ENCODE measurements around the gene RFX6. TPM values are rescaled to one million over a fixed set of nuclear protein-coding genes. Genes with fewer than 3 reads are reported as not detected.

Gene RFX6
- total and polyA plus RNA-seq, 12 donors: not detected

DNA sequence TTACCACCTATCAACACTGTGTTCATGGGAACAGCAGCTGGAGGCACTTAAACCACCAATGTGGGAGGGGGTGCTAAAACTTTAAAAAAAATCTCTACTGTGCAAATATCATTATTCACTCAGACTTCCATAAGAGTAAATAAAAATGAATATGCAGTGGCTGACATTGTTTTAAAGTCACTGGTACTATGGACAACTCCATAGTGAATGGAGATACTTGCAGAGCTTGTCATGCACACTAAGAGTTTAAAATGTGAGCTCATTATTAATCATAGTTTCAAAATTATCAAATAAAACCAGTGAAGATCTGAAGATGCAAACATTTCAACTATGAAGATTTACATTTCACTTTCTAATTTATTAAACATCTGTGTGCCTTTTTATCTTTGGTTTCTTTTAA is 54.4 kb downstream of the RFX6 start:
- no peak for TF ChIP-seq CTCF (IDR thresholded peaks at IDR 0.05)
- Histone ChIP-seq H3K4me1 (no peaks in the 10 kb centered on the region), H3K36me3 (no peaks in the 10 kb centered on the region), H3K27ac (no peak overlapping the region), H3K27me3 (peaks cover 0 to 4% (median 0%) of the 10 kb centered on the region in 7 donors), H3K9me3 (no peaks in the 10 kb centered on the region), H3K4me3 (no peak overlapping the region)
- intact Hi-C loops (cut with DNase I): no loop called here
- DNase-seq (no peak), ATAC-seq (no peak)

DNA sequence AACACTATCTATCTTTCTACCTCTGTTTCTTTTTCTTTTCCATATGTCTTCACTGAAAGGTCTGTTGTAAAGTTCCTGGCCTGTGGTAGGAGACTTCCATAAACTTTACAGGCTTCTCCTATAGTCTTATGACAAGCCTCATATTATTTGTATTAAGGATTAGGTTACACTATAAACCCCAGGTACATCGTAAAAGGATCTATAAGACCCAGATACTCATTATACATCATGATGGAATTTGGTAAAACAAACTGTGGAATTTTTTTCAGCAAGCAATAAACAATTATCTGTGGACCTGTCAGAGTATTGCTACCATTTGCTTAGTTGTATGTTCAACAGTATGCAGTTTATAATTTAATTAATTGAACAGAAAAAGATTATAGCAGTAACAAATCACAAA is 55.5 kb downstream of the RFX6 start:
- intact Hi-C loops (cut with DNase I): no loop called here
- no peak for DNase-seq

DNA sequence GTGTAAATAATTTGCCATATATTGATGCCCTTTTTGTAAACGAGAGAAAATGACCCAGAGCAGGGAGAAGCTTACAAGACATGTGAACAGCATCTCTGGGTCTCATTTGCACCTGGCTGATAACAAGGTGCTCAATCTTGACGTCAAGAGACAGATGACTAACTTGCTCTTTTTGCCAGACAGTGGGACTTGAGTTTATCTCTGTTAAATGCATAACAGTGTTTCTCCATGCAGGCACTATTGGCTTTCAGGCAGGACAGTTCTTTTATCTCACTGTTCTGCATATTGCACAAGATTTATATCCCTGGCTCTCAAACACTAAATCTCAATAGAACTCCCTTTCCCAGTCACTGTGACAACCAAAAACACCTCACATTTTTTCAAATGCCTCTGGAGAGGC is 56.4 kb downstream of the RFX6 start:
- no peaks in the 10 kb centered on the region for H3K36me3 ChIP-seq
- WGBS, 2 donors: 20 to 23% methylated on average over 2 of the region's 2 CpGs
- no peaks in the 10 kb centered on the region for H3K9me3 ChIP-seq
- H3K4me3 ChIP-seq: no peak overlapping the region
- ATAC-seq (no peak), DNase-seq (no peak)
- intact Hi-C loops (cut with DNase I): no loop called here
- TF ChIP-seq CTCF (IDR thresholded peaks at IDR 0.05): no peak
- peaks cover 0 to 4% (median 0%) of the 10 kb centered on the region in 7 donors for H3K27me3 ChIP-seq
- no peak overlapping the region for H3K27ac ChIP-seq
- no peaks in the 10 kb centered on the region for H3K4me1 ChIP-seq

More for the DNA sequence above, 55.5 kb downstream of the RFX6 start:
- Histone ChIP-seq H3K27ac (no peak overlapping the region), H3K4me1 (no peaks in the 10 kb centered on the region), H3K27me3 (peaks cover 0 to 4% (median 0%) of the 10 kb centered on the region in 7 donors), H3K9me3 (no peaks in the 10 kb centered on the region), H3K36me3 (no peaks in the 10 kb centered on the region), H3K4me3 (no peak overlapping the region)
- TF ChIP-seq CTCF (IDR thresholded peaks at IDR 0.05): no peak
- ATAC-seq: no peak
- WGBS, 2 donors: 80 to 91% methylated on average over 1 of the region's 1 CpG

DNA sequence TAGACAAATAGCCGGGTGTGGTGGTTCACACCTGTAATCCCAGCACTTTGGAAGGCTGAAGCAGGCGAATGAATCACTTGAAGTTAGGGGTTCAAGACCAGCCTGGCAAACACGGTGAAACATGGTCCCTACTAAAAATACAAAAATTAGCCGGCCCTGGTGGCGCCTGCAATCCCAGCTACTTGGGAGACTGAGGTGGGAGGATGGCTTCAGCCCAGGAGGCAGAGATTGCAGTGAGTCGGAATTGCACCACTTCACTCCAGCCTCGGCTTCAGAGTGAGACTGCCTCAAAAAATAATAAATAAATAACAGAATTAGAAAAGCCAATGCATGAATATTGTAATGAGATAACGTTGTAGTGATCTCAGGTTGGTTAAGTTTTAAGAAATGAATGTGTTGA is 61.3 kb downstream of the RFX6 start:
- DNase-seq: no peak
- no peak for ATAC-seq
- no peak for TF ChIP-seq CTCF (IDR thresholded peaks at IDR 0.05)
- Histone ChIP-seq H3K27ac (no peak overlapping the region), H3K27me3 (peaks cover 0 to 8% (median 0%) of the 10 kb centered on the region in 7 donors), H3K4me1 (no peaks in the 10 kb centered on the region), H3K36me3 (no peaks in the 10 kb centered on the region), H3K4me3 (no peak overlapping the region), H3K9me3 (no peaks in the 10 kb centered on the region)
- WGBS, 2 donors: 76 to 83% methylated on average over 8 of the region's 8 CpGs
- intact Hi-C loops (cut with DNase I): no loop called here

- H3K36me3 ChIP-seq: no peaks in the 10 kb centered on the region
- H3K4me1 ChIP-seq: no peaks in the 10 kb centered on the region
- H3K27me3 ChIP-seq: peaks cover 0 to 8% (median 0%) of the 10 kb centered on the region in 7 donors
- TF ChIP-seq CTCF (IDR thresholded peaks at IDR 0.05): no peak
- ATAC-seq (no peak), DNase-seq (no peak)
- H3K4me3 ChIP-seq: no peak overlapping the region
- intact Hi-C loops (cut with DNase I): no loop called here
- no peaks in the 10 kb centered on the region for H3K9me3 ChIP-seq
- no peak overlapping the region for H3K27ac ChIP-seq
- 40 to 45% methylated on average over 4 of the region's 4 CpGs for WGBS, 2 donors
These were observed 64.7 kb downstream of the RFX6 start for GRCh38 chr6:116941727-116942126.
